Stimulated activated CD8-positive, alpha-beta memory T cell treated with anti-CD3 and anti-CD28 coated beads, Interleukin-15, amount 100 ng/mL, for 48 hours (primary cell): Measurements from ENCODE around the gene TLL2.

ENCODE experiments used
- DNase-seq, 2 donors: peaks; one replicate each; pipeline ENCODE4 v3.0.0-alpha.2; 2020; ENCODE audit warnings: low read depth in 2 of 2

The TLL2 gene

DNA sequence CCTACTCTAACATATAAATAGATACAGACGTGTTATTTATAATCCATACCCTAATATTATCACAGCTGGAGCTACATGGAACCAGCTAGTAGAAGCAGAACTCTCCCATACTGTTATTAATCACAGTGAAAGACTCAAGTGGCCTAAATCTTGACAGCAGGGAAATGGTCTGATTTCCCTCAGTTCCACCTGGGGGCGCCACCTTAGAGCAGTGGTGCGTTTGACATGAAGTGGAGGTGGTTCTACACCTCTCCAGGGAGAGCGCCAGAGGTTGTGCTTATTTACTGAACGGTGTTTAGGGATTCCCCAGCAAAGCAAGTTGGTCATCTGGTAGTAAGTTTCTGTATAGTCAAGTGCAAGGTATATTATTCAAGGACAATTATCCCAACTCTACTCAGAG lies 191.9 kb downstream of the TLL2 start:
- no peak for DNase-seq

DNA sequence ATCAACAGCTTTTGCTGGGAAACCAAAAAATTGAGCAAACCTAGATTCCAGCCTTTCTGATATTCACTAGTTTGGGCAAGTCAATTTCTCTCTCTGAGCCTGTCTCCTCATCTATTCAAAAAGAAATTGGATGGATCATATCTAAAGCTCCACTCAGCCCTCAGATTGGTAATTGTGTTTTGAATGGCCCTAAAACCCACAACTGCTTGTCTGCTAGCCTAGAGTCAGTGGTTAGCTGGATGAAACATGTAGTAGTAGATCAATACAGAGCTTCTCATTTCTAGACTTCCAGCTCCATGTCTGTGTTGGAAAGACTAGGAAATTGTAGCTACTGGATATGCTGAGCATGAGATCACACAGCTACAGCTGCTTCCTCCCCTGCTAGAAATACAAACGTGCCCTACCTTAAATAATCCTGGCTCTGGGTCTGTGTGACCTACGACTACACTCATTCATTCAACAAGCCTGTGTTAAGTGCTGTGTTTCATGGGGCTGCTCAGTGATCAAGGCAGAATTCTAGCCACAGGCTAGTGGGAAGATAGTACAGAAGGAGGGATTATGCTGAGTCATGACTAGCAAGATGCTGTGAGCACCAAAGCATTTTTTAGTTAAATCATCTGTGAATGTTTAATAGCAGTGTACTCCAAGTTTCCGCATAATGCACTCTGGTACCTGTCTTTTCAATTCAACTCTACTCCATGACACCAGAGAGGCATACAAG lies 193.8 kb downstream of the TLL2 start:
- DNase-seq: no peak

DNA sequence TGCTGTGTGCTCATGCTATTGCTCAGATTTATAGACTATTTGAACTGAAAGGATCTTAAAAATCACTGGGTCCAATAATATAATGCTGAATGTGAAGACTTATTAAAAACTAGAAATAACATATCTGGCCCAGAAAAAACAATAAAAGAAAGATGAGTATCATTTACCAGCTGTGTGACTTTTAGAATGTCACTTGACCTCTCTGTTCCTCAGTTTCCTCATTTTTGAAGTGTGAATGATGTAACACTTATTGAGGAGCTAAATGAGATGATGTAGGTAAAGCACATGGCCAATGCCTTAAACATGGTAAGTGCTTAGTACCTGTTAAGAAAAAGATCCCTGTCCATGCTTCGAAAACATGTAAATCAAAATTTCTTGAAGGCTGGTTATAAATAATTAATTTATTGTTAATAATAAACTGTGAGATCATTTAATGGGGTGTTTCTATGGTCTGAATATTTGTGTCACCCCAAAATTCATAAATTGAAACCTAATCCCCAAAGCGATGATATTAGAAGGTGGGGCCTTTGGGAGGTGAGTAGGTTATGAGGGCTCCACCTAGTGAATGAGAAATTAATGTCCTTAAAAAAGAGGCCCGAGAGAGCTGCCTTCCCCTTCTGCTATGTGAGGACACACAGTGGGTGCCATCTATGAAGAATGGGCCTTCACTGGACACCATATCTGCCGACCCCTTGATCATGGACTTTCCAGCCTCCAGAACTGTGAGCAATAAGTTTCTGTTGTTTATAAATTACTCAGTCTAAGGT lies 196.5 kb downstream of the TLL2 start:
- no peak for DNase-seq
